Renal cortex interstitium (tissue), 11 donors: ENCODE data around the gene ASB7. TPM values are rescaled to one million over a fixed set of nuclear protein-coding genes. Genes with fewer than 3 reads are reported as not detected.
"Not testable (repeated sequence)": the region's sequence is repeated elsewhere in the genome, so short reads cannot be mapped to it uniquely, and the experiment has no call there.

Experiments used
- DNase-seq, 11 donors: peaks; one replicate each; pipeline ENCODE4 v3.0.0-alpha.2; 2013; ENCODE audit warnings: low read depth in 9 of 11, low spot score in 4 of 11; ENCODE audit errors: extremely low read depth in 1 of 11
- polyA plus RNA-seq, 3 donors: library from polyadenylated mRNA; unstranded; fragments of 120-200 nt; gene quantifications; one replicate each; pipeline ENCODE4 v1.2.1, GENCODE V29; 2013; ENCODE audit not compliant: insufficient read length in 3 of 3

Gene ASB7
- polyA plus RNA-seq, 3 donors: 16.0 to 18.6 (median 16.3) TPM

- not testable (repeated sequence) for DNase-seq
These were observed 11.2 kb upstream of the ASB7 start for GRCh38 chr15:100591163-100591562.

GRCh38 chr15:100591835-100592234 lies 10.6 kb upstream of the ASB7 start:
- DNase-seq: no peak

GRCh38 chr15:100592898-100593297 lies 9.5 kb upstream of the ASB7 start:
- no peak for DNase-seq

GRCh38 chr15:100593431-100593830 lies 9.0 kb upstream of the ASB7 start:
- DNase-seq: no peak

DNA sequence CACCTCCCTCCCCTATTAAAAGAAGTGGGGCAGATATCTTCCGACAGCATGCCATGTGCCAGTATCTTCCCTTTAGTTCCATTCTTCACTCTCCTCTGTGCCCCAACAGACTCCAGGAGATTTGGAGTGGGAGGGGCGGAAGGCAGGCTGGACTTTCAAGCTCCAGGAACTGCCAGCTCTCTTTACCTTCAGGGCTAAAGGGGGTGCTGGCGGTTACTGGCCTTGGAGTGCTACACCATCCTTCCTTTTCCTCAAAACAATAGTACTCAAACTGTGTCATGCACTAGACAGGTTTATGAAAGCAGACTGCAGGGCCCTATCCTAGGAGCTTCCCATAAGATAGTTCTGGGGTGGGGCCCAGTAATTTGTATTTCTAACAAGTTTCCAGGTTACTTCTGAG lies 6.4 kb upstream of the ASB7 start:
- no peak for DNase-seq

DNA sequence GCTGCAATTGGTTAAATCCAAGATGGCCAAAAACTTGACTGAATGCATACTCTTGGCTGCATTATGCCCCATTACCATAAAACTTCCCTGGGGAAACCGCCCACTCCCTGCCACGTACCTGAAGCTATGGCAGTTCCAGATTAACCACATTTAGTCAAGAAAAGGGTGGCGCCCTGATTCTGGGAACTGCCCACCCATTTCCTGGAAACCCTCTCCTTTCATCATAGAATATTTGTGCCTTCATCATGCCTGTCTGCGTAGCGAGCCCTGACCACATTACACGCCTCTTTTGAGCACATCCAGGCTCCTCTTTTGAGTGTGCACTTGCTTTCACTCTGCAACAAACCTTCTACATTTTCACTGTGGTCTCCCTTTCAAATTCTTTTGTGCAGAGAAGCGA lies 5.6 kb upstream of the ASB7 start:
- DNase-seq: no peak

- DNase-seq: no peak
These were observed 4.5 kb upstream of the ASB7 start for GRCh38 chr15:100597862-100598261.

- DNase-seq: no peak
These were observed 3.7 kb upstream of the ASB7 start for GRCh38 chr15:100598655-100599054.

- DNase-seq: no peak
These were observed 1.2 kb upstream of the ASB7 start for GRCh38 chr15:100601163-100601562.

DNA sequence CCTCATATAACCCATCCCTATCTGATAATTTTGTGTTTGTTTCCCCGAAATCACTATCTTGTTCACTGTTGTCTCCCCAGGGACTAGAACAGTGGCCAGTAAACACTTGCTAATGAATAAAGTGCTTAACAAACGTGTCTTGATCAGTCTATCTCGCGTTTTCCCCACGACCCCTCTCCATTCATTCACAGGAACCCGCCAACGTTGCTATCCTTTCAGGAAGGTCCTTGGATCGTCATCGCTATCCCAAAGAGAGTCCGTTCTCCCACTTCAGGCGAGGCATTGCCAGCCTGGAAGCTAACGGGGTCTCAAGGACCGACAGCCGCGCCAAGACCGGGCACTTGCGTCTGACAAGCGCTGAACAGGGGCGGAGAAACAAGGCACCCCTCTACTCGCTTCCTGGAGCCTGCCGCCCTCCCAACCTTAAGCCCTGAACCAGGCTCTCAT lies 749 bp upstream of the ASB7 start:
- no peak for DNase-seq

DNA sequence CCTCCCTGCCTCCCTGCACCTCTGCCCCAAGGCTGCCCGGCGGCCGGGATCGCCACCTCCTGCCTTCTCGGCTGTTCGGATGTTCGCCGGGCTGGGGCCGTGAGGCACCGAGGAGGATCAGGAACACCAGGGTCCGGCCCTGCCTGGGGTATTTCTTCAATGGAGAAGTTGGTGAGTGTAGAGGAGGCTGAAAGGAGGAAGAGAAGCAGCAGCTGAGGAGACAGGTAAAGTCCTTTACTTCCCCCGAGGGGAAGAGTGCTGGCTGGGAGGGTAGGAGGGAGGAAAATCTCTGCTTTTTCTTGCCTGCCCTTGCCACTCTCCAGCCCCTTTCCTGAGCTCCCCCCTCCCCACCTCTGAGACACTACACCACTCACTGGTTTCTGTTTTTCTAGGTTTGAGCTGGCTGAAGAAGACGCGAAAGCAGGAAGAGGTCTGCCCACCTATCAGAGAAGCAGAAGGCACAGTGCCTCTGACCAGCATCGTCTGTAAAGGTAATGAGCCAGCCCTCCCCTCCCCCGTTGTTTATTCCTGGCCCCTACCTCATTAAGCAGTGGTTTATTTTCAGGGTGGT lies 519 bp downstream of the ASB7 start:
- DNase-seq: no peak

DNA sequence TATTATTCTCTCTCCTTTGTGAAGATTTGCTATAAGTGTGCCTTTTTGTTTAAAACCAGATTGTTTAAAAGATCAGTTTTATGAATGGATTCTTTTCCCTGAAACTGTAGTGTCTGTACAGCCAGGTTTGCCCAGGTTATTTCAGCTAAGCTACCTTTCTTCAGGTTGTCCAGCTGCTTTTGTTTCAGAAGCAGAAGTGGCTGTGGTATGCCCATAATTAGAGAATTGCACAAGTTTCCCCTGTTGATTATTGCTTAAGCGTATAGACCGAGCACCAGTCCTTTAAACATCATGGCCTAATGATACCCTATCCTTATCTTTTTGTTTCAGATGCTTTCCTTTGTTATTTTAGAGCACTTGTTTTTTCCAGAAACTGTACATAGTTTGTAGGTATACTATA lies 10.2 kb downstream of the ASB7 start:
- no peak for DNase-seq

DNA sequence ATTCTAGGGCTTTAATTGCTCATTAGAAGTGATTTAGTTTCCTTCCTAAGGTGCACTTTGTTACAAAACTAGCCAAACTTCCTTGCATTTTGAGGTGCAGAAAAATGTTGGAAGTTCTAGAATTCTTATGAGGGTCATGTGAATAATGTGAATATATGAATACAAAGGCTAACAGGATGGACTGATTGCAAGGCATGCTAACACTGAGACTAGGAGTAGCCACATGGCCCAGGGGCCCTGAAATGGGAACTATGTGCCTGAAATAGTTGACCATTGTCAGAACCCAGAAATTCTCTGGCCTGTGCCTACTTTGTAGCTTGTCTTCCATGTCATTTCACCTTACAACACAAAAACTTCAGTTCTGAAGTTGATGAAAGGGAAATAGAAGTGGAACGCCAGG lies 10.8 kb downstream of the ASB7 start:
- no peak for DNase-seq

DNA sequence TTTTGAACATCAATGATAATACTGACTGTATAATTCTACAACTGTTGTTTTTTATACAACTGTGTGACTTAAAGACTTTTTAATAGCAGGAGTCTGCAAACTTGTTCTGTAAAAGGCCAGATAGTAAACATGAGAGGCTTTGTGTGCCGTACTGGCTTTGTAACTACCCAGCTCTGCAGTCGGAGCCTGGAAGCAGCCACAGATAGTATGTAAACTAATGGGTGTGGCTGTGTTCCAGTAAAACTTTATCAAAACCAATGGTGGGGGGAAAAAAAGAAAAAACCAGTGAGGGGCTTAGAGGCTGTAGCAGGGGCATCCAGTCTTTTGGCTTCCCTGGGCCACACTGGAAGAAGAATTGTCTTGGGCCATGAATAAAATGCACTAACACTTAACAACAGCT lies 11.9 kb downstream of the ASB7 start:
- DNase-seq: no peak

GRCh38 chr15:100614918-100615317 lies 12.5 kb downstream of the ASB7 start:
- no peak for DNase-seq

DNA sequence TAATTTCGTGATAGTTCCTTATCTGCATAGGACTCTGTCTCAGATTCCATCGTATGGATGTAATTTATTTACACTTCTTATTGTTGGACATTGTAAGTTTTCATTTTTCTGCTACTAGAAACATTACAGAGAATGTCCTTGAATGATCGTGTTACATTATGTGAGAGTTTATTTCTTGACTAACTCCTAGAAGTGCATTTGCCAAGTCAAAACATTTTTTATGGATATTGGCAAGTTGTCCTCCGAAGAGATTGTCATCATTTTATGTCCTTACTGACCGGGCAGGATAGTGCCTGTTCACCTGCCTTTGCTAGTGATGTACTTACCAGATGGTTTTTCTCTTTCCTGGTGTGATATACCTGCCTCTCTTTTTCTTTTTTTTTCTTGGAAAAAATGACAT lies 13.4 kb downstream of the ASB7 start:
- DNase-seq: no peak

- no peak for DNase-seq
These were observed 14.3 kb downstream of the ASB7 start for GRCh38 chr15:100616700-100617099.

GRCh38 chr15:100623301-100623700 lies 20.9 kb downstream of the ASB7 start:
- no peak for DNase-seq

- DNase-seq: peak; percentile 43 to 82 (median 66)
These were observed 25.5 kb downstream of the ASB7 start for GRCh38 chr15:100627789-100628395.

DNA sequence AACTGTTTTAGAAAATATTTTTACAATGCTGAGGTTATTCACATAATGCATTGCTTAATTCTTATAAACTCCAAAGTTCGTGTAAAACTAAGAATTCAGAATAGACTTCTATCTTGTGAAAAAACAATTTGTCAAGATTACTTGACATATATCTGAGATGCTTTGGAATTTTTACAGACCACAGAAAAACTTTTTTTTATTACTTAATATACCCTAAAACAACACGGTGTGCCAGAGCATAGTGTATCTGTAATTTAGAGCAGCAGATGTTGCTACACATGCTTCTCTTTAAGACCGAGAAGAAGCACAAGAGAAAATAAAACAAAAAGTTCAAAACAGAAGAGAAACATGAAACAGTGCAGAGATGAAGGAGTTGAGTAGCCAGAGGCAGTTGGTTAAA lies 26.4 kb downstream of the ASB7 start:
- no peak for DNase-seq

- no peak for DNase-seq
These were observed 29.4 kb downstream of the ASB7 start for GRCh38 chr15:100631831-100632230.
